ENCODE measurements around the gene BTBD16.

BTBD16 gene

DNA sequence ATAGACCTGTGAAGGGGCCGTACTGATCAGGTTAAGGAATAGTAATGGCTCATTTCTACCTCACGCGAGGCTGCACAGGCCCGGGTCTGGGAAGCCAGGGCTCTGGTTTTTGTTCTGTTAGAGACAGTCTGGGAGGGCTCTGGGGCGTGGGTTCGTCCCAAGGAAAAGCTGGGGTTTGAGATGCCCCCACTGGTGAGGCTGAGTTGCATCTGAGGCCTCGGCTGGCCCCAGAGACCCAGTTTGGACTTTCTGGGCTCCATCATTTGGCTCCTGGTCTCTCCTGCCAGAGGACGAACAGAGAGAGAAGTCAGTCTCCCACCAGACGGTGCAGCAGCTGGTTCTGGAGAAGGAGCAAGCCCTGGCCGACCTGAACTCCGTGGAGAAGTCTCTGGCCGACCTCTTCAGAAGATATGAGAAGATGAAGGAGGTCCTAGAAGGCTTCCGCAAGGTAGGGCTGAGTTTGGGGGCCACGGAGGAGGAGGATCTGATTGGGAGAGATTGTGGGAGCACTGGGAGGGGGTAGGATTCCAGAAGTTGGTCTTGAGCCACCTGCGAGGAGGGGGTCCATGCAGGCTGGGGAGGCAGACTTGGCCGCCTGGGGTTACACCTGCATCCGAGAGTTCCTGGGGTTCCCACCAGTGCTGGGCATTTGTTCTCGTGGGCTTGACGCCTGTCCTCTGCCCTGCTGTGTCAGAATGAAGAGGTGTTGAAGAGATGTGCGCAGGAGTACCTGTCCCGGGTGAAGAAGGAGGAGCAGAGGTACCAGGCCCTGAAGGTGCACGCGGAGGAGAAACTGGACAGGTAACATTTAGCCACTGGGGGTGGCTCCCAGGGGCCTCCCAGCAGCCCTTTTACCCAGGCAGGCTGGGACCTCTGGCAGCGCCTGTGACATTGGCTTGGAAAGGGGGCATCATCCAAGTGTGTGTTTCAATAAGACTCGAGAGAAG lies 22.5 kb upstream of the BTBD16 start:
- FAIRE-seq = no peak

DNA sequence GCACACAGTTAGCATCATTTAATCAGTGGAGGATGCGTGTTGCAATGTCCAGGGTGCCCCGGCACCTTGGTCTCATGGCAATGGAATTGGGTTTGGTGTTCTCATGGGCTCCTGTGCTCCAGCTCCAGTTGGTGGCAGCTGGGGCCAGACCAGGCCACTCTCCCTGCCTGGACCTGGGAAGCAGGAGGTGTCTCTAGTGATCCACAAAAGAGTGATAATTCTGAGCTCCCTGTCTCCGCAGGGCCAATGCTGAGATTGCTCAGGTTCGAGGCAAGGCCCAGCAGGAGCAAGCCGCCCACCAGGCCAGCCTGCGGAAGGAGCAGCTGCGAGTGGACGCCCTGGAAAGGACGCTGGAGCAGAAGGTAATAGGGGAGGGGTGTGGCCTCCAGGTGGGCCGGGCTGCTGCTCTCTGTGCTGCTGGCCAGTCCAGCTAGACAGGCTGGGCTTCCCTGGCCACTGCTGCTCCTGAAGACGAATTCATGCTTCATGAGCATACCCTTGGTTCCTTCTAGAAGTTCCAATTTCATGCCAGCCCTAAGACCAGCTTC lies 21.7 kb upstream of the BTBD16 start:
- FAIRE-seq = no peak

DNA sequence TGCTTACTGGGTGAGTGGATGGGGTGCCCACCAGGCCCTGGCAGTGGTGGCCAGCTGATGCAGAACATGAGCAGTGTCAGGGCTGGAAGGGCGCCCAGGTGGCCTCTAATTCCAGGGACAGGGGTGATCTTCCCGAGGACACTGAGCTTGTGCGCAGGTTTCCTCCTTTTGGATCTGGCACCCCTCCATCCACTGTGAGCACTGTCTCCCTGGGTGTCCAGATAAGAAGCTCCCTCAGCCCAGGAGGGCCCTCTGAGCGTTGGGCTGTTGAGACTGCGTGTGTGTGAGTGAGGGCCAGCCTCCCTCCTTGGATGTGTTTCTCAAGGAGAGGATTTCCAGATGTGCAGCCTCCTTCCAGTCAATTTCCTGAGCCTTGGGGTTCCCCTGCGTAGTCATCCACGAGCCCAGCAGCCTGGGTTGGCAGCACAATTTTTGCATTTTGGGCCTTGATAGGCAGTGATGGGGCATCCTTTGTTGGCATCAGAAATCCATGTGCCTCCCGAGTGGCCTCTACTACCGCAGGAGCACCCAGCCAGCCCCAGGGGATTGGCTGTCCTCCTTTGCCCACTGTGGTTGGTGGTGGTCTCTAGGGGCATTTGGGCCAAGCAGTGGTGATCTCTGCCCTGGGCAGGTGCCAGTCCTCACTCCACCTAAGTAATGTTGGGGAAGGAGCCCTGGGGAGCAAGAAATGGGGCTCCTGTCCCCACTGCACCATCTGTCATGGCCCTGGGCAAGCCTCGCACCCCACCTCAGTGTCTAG lies 20.9 kb upstream of the BTBD16 start:
- FAIRE-seq = no peak

DNA sequence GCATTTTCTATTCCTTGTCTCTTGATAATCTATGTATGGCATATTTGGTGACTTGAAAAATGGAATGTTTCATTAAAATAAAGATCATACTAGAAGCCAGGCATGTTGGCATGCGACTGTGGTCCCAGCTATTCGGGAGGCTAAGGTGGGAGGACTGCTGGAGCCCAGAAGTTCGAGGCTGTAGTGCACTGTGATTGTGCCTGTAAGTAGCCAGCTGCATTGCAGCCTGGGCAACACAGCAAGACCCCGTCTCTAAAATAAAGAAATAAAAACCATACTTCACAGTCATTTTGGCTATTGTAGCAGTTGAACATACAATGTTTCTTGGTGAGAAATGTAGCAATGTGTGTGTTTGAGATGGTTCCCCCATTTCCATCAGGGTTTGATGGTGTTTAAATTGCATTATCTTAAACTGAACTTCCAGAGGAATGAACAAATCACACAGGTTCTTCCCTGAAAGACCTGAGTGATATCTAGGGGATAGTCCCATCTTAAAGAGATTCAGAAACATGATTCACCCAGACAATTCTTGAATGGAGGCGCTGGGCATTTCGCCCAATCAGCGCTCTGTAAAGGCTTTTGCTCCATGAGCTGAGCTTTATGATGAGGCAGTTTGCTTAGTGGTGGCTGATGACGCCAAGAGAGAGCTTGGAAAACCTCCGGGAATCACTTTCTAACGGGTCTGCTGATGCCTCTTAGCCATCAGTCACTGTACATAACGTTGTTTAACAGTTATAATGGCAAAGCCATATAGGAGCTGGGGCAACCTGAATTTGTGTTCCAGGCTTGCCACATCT lies 19.4 kb upstream of the BTBD16 start:
- no peak for FAIRE-seq

DNA sequence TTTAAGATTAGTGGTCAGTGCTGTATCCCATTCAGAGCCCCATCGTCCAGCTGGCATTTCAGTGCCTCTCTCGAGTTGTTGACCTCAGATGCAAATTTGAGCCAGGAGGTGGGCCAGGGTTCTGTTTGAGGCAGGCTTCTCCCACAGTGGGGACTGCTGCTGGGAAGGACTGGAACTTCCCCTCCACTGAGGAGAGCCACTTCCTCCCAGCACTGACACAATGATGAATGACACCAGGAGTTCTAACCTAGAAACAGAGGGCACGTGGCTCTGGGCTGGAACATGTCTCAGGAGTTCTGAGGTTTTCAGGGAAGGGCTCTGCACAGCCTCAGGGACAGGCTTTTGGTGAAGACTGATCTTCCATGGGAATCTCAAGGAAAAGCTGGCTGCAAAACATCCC lies 18.3 kb upstream of the BTBD16 start:
- no peak for FAIRE-seq

DNA sequence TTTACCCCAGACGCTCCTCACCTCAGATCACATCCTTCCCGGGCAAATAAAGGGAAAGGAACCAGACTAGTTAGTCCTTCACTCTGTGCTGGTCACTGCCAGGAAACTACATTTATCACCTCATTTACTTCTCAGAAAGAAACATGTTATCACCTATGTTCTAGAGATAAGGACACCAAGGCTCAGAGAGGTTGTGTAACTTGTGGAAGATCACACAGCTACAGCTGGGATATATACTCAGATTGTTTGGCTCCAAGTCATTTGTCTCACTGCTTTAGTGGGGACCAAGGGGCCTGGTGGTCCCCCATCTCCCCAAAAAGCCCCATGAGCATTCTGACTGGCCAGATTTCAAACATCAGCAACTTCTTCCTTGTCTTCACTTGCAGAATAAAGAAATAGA lies 17.5 kb upstream of the BTBD16 start:
- no peak for FAIRE-seq

DNA sequence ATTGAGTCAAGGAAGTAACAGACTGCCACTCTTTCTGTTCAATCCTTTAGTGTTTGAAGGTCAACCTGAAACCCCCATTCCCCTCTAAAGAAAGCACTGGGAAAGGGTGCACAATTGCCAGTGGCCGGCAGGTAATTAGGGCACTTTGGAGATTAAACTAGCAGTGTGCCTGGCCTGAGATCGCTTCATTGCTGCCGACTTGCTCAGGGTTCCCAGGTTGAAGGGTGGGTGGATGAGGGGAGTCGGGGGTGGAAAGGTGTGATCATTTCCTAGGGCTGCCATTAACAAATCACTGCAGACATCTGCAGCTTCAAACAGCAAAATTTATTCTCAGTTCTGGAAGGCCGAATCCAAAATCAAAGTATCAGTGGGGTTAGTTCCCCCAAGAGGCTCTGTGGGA lies 16.3 kb upstream of the BTBD16 start:
- no peak for FAIRE-seq

DNA sequence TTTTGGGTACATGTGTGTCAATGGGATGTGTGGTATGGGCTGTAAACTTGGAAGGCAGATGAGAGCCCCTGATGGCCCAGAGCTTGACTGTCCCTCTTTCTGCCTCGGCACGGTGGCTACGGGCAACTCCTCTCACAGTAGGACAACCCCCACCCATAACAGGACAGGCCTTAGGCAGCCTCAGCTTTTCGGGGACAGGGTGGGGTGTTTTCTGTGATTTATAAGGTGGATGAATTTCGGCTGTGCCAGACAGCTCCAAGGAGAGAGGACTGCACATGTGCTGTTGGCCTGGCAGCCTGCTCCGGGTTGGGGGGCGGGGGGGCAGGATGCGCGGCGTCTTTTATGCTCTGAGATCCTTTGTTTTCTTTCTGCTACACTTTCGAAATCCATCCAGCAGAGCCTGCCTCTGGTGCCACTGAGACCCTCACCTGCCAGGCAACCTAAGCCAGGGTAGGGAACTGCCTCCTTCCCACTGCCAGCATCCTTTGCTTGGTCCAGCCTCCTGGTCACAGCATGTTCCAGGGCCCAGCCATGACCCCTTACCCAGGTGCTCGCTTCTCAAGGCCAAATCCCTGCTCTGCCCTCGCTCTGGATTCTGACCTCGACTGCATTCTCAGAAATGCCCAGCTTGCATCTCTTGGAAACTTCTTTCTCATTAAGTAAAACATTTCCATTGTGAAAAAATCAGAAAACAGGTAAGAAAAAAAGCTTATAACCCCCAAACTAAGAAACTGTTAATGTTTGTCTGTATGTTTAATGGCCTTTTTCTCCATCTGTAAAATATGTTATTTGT lies 15.4 kb upstream of the BTBD16 start:
- FAIRE-seq = no peak

DNA sequence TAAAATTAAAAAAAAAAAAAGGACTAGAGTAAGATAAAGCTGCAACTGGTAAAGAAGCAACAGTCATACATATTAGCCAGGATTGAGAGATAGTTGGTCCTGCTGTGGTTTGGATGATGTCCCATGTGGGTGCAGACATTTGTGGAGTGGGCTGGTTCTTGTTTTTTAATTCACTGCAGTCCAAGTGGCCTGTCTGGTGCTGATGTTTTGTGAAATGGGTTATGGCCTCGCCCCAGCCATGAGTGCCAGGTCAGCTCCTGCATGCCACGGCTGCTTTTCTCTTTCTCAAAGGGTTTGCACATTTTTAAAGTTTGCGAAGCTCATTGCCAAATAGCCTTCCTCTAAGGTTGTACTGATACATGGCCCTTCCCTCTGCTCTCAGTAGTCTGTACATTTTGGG lies 14.1 kb upstream of the BTBD16 start:
- FAIRE-seq = no peak

DNA sequence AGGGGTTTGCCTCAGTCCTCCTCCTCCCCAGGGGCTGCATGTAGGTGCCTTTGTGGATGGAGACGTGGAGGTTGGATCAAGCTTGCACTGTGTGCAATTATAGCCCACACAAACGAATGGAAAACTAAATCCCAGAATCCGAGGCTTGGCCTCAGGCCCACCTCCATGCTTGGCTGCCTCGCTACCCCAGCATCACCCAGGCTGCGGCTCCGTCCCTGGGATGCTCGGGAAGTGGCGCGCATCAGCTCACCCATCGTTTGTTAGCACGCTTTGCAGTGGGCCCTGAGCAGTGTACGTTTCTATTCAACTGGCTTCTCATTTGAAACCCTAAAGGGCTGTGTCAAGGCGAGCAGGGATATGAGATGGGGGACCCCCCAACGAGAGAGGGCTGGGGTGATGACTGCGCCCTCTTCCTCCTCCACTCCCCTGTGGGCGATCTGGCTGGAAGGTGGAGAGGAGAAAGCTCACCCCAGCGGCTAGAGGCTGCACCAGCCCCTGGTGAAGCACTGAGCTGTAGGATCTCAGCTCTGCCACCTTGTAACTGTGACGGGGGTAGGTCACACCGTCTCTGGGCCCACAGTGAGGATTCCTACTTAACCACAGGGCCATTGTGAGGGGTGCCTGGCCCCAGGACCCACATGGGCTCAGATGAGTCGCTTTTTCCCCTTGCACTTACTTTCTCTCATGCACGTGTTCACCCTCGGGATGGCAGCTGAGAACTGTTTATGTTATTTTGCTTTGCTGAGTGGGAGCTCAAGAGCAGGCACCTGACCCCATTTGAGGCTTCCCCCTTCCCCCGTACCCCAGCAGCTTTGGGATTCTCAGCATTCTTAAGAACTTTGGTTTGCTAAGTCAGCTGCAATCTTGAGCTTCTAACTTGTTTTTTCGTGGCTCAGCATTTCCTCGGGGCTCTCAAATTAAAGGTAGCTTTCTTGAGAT lies 12.7 kb upstream of the BTBD16 start:
- no peak for FAIRE-seq

DNA sequence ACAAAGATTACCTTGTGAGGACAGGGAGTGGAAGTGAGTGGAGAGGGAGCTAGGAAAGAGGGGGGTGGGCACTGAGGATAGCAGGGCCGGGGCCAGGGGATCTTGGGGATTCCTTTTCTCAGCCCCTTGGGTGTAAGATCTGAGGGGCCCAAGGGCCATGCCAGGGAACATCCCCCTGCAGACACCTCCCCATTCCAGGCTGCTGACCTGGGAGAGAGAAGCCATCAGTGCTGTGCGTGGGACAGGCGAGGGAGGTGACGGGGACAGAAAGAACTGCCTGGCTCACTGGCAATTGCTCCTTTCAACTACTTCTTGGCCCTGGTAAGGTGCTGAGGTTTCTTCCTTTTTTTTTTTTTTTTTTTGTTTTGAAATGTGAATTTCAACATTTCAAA lies 12.0 kb upstream of the BTBD16 start:
- no peak for FAIRE-seq

DNA sequence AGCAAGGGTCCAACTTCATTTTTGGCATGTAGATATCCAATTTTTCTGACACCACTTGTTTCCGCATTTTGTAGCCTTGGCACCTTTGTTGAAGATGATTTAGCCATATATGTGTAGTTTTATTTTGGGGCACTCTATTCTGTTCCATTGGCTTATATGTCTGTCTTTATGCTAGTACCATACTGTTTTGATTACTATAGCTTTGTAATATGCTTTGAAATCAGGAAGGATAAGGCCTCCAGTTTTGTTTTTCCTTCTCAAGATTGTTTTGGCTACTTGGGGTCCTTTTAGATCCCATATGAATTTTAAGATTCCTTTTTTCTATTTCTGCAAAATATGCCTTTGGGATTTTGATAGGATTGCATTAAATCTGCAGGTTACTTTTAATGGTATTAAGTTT lies 9.5 kb upstream of the BTBD16 start:
- FAIRE-seq = no peak

DNA sequence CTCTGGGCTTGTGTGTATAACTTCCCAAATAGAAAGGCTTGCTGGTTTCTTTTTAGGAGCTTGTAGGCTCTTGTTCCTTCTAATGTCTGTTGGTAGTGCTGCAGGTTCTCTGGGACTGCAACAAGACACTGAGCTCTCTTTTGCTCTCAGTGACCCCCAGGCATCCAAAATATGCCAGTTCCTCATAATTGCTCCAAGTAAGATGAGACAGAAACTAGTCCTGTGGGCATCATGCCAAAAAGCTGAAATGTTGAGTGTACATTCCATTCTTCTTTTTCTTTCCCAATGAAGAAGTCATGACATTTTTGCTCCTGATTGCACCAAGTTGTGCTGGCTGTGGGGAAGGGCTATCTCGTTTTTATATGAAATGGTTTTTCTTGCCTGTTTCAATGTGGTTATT lies 7.1 kb upstream of the BTBD16 start:
- no peak for FAIRE-seq

DNA sequence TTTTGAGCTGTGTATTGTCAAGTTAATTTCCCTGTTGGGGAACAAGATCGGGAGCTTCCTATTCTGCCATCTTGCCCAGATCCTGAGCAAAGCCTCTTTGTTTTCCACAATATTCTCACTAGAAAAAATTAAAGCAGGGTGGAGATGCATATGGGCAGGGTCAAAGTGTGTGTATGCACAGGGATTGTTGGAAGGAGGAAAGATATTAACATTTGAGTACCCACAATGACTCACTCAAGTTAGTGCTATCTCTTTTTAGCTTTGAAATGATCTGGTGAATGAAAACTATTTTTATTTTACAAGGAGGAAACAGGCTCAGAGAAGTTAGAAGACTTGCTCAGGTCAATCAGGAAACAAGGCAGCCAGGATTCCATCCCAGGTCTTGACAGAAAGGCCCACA lies 6.7 kb upstream of the BTBD16 start:
- no peak for FAIRE-seq

DNA sequence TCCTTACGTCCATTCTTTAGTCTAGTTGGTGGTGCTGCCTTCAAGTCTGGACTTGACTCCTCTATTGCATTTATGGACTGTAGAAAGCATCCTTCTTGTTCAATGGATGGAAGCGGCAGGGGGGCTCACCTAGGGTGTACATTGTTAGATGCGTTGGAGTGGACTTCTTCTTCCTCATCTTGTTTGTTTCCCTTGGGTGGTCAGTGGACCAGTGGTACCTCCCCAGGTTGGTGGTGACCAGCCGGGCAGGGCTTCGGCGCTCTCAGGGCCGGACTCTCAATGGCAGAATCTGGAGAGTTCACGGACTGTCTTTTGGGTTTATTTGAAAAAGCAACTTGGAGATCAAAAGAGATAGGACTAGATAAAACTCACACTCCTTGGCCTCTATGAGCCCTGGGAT lies 6.2 kb upstream of the BTBD16 start:
- no peak for FAIRE-seq

DNA sequence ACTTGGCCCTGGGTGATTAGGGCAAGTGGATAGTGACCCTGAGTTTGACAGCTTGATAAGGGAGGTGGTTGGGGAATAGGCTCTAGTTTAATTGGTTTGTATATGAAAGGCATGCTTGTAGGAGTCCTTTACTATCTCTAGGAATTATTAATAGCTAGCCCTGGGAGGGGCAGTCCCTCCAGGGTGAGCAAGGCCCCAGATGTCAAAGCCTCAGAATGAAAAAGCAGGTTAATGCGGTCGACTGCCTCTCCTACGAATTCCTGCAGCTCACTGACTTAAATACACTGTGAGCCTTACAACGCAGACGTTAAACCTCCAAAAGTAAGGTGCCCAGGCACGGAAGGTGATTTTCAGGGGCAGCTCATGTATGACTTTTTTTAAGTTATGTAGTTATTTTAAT lies 5.2 kb upstream of the BTBD16 start:
- FAIRE-seq = no peak

DNA sequence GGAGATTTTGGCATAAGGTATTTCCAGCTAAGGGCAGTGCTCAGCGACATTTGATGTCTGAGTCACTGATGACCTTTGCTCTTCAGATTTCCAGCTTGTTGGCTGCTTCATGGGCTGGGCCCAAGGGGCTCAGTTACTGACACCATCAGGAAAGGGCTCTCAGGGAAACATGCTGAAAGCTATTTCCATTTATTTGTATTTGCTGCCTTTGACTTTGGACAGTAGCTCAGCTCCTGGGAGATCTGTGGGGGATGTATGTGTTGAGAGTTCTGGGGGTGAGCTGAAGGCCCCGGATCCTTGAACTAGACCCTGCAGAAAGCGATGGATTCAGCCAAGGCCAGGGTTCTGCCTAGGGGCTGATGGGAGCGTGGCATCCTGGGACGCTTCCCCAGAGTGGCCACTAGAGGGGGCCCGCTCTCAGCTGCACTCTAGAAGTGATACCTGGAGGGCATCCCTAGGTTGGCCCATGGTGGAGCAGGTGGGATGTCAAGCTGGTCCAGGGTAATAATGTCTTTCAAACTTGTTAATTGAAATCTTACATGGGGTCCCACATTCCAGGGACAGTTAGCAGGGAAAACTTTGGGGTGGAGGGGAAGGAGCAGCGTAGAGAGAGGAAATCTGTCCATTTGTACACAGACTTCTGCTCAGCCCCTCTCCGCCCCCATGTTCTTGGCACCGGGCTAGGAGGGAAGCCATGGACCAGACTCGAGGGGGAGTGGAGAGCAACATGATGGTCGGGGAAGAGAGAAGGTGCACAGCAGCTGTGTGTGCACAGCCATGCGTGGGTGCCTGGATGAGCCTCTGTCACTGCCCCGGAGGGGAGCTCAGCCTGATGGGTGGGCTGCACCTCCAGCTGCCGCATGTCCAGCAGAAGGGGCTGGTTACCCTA lies 3.0 kb upstream of the BTBD16 start:
- no peak for FAIRE-seq

DNA sequence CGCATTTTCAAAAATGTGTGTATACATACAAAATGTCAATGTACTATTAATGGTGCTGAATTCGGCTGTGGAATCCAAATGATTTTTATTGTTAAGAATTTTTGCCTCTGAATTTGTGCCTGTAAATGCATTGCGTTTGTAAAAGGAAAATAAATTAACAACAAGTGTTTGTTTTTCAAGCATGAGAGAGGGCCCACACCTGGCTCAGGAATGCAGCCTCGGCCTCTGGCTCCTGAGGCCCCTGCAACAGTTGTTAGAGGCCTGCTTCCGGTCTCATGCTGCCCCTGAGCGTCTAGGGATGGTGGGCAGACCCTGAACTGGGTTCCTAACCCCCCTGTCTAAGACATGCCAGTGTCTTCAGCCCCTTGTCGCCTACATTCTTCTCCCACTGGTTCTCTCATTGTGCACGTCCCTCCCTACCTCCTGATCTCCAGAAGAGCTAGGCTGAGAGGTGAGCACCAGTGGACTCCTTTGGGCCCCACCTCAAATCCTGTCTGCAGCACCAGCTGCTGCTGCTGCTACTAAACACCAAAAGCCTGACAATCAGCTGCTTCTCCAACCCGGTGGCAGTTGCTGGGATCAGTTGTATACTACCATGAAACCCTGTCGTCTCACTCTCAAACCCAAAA lies 1.9 kb upstream of the BTBD16 start:
- FAIRE-seq = no peak

DNA sequence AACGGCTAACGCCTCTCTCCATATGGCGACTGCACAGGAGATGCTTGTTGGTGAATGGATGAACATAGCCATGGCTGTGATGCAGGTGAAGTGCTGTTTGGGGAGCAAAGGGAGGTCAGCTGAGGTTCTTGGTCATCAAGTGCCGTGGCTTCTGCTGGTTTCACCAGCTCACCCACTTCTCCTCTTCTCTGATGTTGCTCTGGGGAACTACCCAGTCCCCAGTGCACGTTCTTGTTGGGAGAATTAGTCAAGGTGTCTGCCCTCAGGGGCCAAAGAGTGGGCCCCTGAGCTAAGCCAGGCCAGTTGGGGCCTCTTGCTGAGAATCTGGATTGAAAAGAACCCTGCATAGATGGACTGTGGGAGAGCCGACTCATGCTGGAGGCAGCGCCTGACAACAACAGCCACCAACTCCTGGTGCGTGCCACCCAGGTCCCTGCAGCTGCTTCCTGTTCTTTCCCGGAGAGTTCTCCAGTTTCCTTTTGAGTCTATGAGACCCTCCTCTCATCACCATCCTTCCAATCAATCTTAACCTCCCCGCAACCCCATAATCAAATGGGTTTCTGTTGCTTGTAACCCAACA lies 3.0 kb downstream of the BTBD16 start:
- no peak for FAIRE-seq

Data from G401.6 (cell line).